Activated naive CD4-positive, alpha-beta T cell (primary cell): ENCODE data around the gene RHOT2.

Source experiments
- DNase-seq, 4 experiments: peaks; one replicate each; lab custom pipeline; 2025; lab: John Stamatoyannopoulos, UW

The RHOT2 gene

DNA sequence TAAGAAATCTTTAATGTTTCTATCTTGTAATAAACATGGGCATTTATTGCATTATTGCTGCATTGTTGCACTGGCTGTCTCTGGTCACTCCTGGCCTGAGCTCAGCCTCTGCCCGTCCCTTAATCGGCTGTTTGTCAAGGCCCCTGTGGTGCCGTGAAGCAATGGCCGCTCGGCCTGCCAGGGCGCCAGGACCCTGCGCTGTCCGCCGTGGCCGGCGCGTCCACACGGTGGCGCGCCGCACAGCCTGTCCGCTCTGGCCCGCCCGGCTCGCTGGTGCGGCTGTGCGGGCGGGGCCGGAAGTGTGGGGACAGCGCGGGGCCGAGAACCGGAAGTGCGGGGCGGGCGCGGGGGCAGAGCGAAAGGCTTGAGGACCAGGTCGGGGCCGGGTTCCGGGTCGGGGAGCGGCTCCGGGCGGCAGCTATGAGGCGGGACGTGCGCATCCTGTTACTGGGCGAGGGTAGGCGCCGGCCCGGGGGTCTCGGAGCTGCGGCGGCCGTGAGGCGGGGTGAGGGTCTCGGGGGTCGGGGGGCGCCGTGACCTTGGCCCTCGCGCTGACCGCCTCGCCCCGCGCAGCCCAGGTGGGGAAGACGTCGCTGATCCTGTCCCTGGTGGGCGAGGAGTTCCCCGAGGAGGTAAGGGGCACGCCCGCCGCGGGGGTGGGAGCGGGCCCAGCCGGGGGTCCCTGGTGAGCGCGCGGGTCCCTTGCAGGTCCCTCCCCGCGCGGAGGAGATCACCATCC is at the start of gene RHOT2:
Gene RHOT2, plus strand, starts transcription at position 353 of the 739 bp plus-strand sequence. Its CDS starts 68 bp downstream, at position 421.
- peak; percentile 73 to 89 (median 80) for DNase-seq

DNA sequence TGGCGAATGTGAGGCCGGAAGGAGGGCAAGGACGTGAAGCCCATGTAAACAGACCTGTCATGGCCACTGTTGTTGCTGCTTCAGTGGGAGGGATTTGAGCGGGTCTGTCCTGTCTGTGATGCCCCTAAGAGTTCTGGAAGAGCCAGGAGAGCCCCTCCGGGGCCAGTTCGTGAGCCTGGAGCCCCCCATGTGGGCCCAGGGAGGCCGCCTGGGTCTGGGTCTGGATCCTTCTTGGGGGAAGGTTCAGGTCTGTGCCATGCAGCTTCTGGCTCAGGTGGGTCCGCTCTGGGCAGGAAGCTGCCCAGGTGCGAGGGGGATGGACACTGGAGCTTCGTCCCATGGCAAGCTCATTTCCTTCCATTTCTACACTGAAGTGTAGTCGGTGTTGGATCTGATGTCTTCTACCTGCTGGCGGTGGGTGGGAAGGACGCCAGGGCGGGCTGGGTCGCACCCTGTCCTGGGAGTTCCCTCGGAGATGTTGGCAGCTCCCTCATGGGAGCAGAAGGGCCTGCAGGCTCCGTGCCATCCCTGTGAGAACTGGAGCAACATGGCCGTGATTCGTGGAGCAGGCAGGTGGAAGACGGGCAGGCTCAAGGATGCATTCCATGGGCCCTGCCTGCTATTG is 48.3 kb upstream of the RHOT2 start:
- no peak for DNase-seq

DNA sequence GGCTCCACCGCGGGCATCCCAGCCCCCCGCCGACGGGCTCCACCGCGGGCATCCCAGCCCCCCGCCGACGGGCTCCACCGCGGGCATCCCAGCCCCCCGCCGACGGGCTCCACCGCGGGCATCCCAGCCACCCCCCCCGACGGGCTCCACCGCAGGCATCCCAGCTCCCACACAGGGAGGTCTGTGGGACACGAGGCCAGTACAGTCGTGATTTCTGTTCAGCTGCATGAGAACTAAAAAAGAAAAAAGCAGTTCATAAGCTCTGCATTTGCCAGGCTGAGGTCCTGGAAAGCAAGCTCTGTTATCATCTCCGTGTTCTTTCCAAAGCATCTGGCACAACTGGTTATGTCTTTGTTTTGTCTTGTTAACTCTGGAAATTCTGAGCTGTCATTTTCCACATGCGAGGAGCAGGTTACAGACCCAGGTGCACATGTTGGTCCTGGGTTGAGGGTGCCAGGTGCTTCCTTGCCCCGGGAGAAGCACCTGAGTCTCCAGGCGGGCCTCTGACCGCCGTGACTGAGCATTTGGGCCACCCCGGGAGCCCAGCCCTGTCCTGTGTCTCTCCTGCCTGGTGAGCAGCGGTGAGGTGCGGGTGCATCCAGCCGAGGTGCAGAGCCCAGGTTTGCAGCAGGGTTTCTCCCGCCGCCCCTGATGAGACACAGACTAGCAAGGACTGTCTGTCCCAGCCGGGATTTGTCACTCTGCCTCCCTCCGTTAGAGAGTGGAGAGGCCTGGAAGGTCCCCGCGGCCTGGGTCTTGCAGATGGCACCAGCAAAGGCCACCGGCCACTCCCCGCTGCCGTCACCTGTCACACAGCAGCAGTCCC is 47.0 kb upstream of the RHOT2 start:
- no peak for DNase-seq

- DNase-seq: no peak
Observed at GRCh38 chr16:621526-622105, 46.3 kb upstream of the RHOT2 start.

- DNase-seq: no peak
Observed at GRCh38 chr16:622920-623280, 45.0 kb upstream of the RHOT2 start.

- no peak for DNase-seq
Observed at GRCh38 chr16:624526-625070, 43.3 kb upstream of the RHOT2 start.

DNA sequence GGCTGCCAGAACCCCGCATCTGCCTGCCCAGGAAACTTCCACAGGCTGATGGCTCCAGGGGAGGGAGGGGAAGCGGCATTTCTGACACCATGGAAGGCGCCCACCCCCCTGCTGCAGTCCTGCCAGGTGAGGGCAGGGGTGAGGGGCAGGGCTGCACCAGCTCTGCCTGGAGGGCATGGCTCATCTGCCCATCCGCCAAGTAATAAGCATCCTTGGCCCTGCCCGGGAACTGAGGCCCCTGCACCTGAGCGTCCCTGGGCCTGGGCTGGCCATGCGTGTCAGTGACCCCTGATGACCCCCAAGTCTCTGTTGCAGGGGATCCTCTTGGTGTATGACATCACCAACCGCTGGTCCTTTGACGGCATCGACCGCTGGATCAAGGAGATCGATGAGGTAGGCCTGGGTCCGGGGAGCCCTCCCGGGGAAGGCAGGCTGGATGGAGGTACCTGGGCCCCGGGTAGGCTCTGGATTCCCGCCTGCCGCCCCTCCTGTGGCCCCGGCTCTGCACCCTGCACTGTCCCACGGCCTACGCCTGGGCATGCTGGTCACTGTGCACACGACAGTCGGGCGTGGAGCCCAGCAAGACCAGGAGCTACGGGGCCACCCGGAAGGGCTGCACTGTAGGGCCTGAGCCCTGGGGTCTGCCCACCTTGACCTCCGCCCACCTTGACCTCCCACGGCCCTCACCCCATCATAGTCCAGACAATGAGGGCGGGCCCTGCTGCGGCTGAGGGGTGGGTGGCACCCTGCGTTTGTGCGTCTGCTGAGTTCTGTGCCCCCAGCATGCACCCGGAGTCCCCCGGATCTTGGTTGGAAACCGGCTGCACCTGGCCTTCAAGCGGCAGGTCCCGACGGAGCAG is 42.6 kb upstream of the RHOT2 start:
- no peak for DNase-seq

DNA sequence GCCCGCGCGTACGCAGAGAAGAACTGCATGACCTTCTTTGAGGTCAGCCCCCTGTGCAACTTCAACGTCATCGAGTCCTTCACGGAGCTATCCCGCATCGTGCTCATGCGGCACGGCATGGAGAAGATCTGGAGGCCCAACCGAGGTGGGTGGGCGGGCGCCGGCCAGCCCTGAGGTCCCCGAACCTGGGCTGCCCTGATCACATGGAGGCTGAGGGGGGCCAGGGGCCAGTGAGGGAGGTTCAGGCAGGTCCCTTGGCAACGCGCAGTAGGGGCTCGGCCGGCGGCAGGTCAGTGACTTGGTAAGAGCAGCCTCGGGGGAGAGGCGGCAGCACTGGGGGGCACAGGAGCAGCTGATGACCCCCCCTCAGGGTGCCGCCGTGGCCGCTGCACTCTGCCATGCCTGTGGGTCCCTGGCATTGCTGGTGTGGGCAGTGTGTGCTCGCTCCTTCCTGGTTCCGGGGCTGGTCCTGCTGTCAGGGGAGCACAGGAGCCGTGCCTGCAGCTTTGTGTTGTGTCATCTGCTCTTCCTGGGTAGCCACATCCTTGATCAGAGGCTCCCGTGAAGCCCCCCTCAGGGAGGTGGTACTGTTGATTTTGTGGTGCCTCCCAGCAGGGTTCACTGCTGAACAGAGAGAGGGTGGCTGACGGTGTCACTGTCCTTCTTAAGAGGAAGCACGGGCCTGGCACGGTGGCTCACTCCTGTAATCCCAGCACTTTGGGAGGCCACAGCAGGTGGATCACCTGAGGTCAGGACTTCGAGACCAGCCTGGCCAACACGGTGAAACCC is 41.8 kb upstream of the RHOT2 start:
- DNase-seq: no peak

DNA sequence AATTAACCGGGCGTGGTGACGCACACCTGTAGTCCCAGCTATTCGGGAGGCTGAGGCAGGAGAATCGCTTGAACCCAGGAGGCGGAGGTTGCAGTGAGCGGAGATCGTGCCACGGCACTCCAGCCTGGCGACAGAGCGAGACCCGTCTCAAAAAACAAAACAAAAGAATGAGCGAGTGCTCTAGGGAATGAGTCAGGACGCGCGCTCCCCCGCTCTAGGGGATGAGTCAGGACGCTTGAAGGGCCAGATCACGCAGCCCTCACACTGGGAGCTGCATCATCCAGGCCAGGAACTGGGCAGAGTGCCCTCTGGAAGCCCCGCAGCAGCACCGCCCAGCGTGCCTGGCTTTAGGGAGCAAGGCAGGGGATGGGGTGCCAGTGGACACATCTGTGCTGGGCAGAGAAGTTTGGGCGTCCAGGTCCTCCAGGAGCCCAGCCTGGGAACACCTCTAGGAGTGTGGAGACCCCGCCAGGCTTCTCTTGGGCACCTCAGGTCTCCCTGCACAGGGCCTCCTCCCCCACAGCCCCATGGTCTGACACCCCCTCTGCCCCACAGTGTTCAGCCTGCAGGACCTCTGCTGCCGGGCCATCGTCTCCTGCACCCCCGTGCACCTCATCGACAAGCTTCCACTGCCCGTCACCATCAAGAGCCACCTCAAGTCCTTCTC is 41.0 kb upstream of the RHOT2 start:
- DNase-seq: no peak

- no peak for DNase-seq
Observed at GRCh38 chr16:627454-628239, 40.3 kb upstream of the RHOT2 start.

GRCh38 chr16:628321-629061 is 39.4 kb upstream of the RHOT2 start:
- no peak for DNase-seq

GRCh38 chr16:629185-629832 is 38.6 kb upstream of the RHOT2 start:
- no peak for DNase-seq

DNA sequence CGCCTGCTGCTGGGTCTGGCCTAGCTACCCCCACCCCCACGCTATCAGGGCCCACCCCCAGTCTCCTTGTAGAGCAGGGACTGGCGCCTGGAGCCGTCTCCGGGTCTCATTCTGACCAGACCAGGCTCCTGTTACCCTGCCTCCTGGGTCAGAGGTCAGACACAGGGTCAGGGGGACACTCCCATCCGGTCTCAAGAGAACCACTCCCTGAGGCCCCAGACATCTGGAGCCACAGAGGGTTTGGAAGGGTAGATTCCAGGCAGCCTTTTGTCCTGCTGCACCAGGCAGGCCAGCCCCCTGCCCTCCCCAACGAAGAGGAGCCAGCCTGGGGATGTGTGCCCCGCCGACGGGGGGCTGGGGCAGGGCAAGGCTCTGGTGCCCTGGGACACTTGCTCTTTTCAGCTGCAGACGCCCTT is 38.1 kb upstream of the RHOT2 start:
- no peak for DNase-seq

DNA sequence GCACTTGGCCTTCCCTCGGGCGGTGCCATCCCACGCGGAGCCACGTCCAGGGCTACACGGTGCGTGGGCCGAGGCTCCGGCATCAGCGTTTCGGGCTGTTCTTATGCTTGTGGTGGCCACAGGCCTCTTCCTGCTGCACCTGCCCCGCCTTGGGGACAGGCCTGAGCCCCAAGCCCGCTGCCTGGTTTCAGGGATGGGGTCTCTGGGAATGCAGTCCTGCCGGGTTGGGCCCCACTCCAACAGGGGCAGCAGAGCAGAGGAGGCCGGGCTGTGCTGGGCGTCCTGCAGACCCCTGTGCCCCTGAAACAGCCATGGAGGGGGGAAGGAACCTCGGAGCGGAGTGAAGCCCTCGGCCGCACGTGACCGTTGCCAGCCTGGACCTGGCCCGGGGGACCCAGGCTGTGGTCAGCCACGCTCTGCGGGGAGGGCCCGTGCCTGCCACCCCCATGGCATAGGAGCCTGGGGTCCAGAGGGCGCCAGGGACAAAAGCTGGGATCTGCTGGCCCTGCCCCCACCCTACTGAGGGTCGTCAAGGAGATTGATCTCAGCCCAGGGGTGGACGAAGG is 37.6 kb upstream of the RHOT2 start:
- no peak for DNase-seq

DNA sequence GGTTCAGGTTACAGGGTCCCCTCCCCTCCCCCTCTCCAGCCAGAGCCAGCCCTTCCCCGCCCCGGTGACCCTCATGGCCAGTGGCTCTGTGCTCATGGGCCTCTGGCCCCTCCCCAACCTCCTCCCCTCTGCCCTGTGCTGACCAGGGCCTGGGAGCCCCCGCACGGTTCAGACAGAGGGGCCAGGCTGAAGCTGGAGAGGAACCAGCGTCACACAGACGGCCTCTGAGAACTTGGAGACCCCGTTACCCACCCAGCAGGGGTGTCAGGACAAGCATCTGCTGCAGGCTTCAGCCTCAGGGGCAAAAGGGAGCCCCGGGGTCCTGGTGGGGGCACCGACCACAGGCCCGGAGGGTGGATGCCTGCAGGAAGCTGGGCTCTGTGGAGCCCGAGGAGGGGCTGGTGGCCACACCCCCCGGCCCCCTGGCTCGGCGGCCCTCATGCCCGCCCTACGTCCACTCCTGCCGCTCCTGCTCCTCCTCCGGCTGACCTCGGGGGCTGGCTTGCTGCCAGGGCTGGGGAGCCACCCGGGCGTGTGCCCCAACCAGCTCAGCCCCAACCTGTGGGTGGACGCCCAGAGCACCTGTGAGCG is 37.0 kb upstream of the RHOT2 start, which contains the start of gene WFIKKN1:
Gene WFIKKN1, plus strand, starts transcription at position 171 of the 591 bp plus-strand sequence. Its CDS starts 269 bp downstream, at position 440.
- no peak for DNase-seq

DNA sequence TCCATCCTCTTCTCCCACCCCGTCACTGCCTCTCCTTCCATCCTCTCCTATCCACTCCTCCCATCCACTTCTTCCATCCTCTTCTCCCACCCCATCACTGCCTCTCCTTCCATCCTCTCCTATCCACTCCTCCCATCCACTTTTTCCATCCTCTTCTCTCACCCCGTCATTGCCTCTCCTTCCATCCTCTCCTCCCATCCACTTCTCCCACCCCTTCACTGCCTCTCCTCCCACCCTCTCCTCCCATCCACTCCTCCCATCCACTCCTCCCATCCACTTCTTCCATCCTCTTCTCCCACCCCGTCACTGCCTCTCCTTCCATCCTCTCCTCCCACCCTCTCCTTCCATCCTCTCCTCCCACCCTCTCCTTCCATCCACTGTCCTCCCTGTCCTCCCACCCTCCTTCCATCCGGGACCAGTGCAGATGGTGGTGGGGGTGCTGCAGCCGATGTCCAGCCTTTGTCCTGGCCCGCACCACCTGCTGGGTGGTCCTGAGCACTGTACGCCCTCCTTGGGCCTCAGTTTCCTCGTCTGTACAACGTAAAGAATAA is 36.0 kb upstream of the RHOT2 start:
- DNase-seq: no peak
